ENCODE measurements around the gene TMOD1. TPM values are rescaled to one million over a fixed set of nuclear protein-coding genes. Genes with fewer than 3 reads are reported as not detected.

TMOD1 gene
- total RNA-seq, 1 donor from 2014 or later, result 0.49 TPM

DNA sequence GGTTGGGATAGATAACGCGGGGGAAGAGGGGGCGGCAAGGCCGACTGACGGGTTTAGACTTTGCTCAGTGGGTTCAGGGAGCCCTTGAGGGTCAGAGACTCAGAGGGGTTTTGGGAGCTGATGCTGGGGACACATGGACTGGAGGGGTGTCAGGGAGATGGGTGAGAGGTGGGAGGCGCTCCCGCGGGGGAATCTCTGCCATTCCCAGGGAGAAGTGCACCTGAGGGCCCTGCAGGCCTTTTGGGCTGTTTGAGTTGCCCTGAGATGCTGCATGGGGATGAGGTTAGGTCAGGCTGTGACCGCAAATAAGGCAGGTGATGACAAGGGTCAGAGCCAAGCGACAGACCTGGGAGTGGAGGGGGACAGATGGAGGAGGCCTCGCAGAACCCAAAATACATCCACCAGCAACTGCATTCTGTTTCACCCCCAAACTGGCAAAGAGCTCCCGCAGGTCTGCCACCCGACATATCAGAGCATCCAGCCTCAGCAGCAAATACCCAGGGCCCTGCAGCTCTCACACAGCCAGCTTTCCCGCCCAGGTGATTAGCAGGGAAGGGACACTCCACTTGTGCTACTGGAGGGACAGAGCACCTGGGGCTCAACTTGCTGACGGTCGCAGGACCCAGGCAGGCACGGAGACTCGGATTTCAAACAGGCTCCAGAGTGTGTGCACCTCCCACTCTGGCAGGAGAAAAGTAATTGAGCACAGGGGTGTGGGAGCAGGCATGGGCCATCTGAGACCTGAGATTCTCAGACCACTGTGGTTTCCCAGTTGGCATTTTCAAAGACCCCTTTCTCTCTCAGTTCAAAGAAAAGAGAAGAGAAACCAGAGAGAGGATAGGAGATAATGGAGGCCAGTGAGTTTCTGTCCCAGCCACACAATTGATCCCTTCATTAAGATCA is 26.4 kb downstream of the TMOD1 start:
- peaks cover 29% of the 10 kb centered on the region for H3K4me1 Mint-ChIP-seq
- no peaks in the 10 kb centered on the region for H3K9me3 Mint-ChIP-seq
- TF ChIP-seq, protein P1, sequence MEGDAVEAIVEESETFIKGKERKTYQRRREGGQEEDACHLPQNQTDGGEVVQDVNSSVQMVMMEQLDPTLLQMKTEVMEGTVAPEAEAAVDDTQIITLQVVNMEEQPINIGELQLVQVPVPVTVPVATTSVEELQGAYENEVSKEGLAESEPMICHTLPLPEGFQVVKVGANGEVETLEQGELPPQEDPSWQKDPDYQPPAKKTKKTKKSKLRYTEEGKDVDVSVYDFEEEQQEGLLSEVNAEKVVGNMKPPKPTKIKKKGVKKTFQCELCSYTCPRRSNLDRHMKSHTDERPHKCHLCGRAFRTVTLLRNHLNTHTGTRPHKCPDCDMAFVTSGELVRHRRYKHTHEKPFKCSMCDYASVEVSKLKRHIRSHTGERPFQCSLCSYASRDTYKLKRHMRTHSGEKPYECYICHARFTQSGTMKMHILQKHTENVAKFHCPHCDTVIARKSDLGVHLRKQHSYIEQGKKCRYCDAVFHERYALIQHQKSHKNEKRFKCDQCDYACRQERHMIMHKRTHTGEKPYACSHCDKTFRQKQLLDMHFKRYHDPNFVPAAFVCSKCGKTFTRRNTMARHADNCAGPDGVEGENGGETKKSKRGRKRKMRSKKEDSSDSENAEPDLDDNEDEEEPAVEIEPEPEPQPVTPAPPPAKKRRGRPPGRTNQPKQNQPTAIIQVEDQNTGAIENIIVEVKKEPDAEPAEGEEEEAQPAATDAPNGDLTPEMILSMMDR (IDR thresholded peaks at IDR 0.05; ENCODE audit: unreplicated experiment), result no peak
- peaks cover 3% of the 10 kb centered on the region for H3K27me3 Mint-ChIP-seq (ENCODE audit: low read depth)
- H3K4me3 Mint-ChIP-seq, result no peak overlapping the region
- H3K27ac Mint-ChIP-seq, result peak overlapping the region; percentile 87
- DNase-seq (ENCODE audit: low spot score in 2 of 2, unreplicated experiment in 2 of 2), result no peak
- H3K36me3 Mint-ChIP-seq, result no peaks in the 10 kb centered on the region

- H3K36me3 Mint-ChIP-seq, result no peaks in the 10 kb centered on the region
- DNase-seq (ENCODE audit: low spot score in 2 of 2, unreplicated experiment in 2 of 2), result no peak
- TF ChIP-seq, protein P1 (IDR thresholded peaks at IDR 0.05; ENCODE audit: unreplicated experiment), result no peak
- H3K4me1 Mint-ChIP-seq, result peaks cover 29% of the 10 kb centered on the region
- no peaks in the 10 kb centered on the region for H3K9me3 Mint-ChIP-seq
- peaks cover 3% of the 10 kb centered on the region for H3K27me3 Mint-ChIP-seq (ENCODE audit: low read depth)
- H3K4me3 Mint-ChIP-seq, result no peak overlapping the region
- peak overlapping the region; percentile 87 for H3K27ac Mint-ChIP-seq
Observed at GRCh38 chr9:97528529-97529230, 27.2 kb downstream of the TMOD1 start.

DNA sequence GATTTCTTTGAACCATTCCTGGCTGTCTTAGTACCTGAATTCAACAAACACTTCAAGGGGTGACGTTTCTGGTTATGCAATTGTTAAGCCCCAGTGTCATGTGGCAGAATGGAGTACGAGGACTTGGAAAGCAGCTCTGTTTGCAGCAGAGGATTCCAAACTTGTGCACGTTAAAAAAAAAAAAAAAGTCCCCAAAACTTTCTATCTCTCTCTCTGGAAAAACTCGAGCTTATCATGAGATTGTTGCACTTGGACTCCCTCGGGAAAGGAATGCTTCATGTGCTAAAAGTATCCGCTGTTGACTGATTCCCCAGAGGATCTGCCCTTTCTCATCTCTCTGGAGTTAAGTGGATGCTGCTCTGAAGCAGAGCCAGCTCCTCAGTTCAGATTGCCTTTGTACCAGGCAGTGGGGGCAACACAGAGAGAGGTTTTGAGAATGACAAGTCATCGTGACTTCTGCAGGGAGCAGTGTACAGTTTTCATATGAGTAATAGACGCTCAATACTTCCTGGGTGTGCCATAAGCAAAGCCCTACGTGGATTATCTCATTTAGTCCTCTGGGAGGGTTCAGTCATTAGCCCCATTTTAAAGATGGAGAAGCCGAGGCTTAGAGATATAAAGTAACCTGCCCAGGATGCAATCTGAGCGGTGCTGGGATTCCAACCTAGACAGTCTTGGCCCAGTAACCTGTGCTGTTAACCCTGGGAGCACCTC is 28.1 kb downstream of the TMOD1 start:
- DNase-seq (ENCODE audit: low spot score in 2 of 2, unreplicated experiment in 2 of 2), result no peak
- H3K27me3 Mint-ChIP-seq (ENCODE audit: low read depth), result peaks cover 3% of the 10 kb centered on the region
- H3K27ac Mint-ChIP-seq, result peak overlapping the region; percentile 36
- H3K9me3 Mint-ChIP-seq, result no peaks in the 10 kb centered on the region
- peaks cover 29% of the 10 kb centered on the region for H3K4me1 Mint-ChIP-seq
- TF ChIP-seq, protein P1 (IDR thresholded peaks at IDR 0.05; ENCODE audit: unreplicated experiment), result no peak
- no peaks in the 10 kb centered on the region for H3K36me3 Mint-ChIP-seq
- H3K4me3 Mint-ChIP-seq, result no peak overlapping the region

- no peaks in the 10 kb centered on the region for H3K36me3 Mint-ChIP-seq
Observed at GRCh38 chr9:97531888-97532376, 30.5 kb downstream of the TMOD1 start.

DNA sequence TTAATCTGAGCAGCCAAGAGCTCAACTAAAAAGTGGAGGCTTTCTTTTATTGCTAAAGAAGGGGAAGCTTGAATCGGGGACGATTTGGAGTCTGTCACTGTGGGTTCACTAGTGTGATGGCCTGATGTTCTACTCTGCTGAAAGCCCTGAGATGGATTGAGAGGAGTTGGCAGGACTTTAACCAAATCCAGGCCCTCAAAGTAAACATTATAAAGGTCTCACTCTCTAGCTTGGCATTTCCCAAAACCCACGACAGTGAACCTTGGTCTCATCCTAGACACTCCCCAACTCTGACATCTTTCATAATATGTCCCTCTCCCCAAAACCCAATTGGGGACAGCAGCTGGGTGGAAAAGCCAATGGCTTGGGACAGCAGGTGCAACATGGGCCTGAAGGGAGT is 32.7 kb downstream of the TMOD1 start:
- Mint-ChIP-seq H3K27ac (no peak overlapping the region), H3K9me3 (no peaks in the 10 kb centered on the region), H3K27me3 (ENCODE audit: low read depth) (peaks cover 10% of the 10 kb centered on the region), H3K4me3 (no peak overlapping the region), H3K4me1 (peaks cover 6% of the 10 kb centered on the region), H3K36me3 (no peaks in the 10 kb centered on the region)
- TF ChIP-seq, protein P1 (IDR thresholded peaks at IDR 0.05; ENCODE audit: unreplicated experiment), result no peak
- DNase-seq (ENCODE audit: low spot score in 2 of 2, unreplicated experiment in 2 of 2), result no peak

More at GRCh38 chr9:97531888-97532376, 30.5 kb downstream of the TMOD1 start:
- Mint-ChIP-seq H3K27me3 (ENCODE audit: low read depth) (peaks cover 6% of the 10 kb centered on the region), H3K9me3 (no peaks in the 10 kb centered on the region), H3K27ac (no peak overlapping the region), H3K4me1 (peaks cover 27% of the 10 kb centered on the region), H3K4me3 (no peak overlapping the region)
- TF ChIP-seq, protein P1 (IDR thresholded peaks at IDR 0.05; ENCODE audit: unreplicated experiment), result no peak
- DNase-seq (ENCODE audit: low spot score in 2 of 2, unreplicated experiment in 2 of 2), result no peak
